ENCODE measurements around the gene SLC38A10. TPM values are rescaled to one million over a fixed set of nuclear protein-coding genes. Genes with fewer than 3 reads are reported as not detected.

SLC38A10 gene
- total and polyA plus RNA-seq, 2 of the 4 experiments (the other 2 are of a cell fraction): 12.7 to 46.7 TPM

DNA sequence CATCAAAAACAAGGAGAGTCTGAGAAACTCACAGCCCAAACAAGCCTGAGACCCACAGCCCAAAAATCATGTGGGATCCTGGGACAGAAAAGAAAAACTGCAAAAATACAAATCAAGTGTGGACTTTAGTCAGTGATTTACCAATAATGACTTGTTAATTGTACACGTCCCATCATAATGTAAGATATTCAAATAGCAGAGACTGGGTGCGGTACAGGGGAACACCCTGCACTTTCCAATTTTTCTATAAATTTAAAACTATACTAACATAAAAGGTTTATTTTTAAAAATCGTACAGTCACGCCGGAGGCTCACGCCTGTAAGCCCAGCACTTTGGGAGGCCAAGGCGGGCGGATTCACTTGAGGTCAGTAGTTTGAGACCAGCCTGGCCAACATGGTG is 81.1 kb downstream of the SLC38A10 start:
- no peaks in the 10 kb centered on the region; the same call in 1 of the 2 replicates for H4K20me1 ChIP-seq (ENCODE audit: insufficient read depth, low read length)
- intact Hi-C loops (cut with micrococcal nuclease) (no loop called here), in situ Hi-C loops (cut with MboI; ENCODE audit: low sequenced_read_pairs) (no loop called here), dilution Hi-C loops (cut with HindIII; ENCODE audit: low sequenced_read_pairs, unreplicated experiment) (no loop called here)
- TF ChIP-seq MAZ (IDR thresholded peaks at IDR 0.05; ENCODE audit: borderline replicate concordance, low read depth, low read length) (no peak), CEBPB (IDR thresholded peaks at IDR 0.05; ENCODE audit: low read depth, low read length) (no peak), FOS (IDR thresholded peaks at IDR 0.05; ENCODE audit: low read depth, low read length) (no peak), RAD21 (IDR thresholded peaks at IDR 0.05; ENCODE audit: low read length) (no peak), RCOR1 (IDR thresholded peaks at IDR 0.05; ENCODE audit: insufficient replicate concordance, low read length) (no peak), MXI1 (IDR thresholded peaks at IDR 0.05; ENCODE audit: borderline replicate concordance, low read depth, low read length) (no peak), CHD1 (IDR thresholded peaks at IDR 0.05; ENCODE audit: low read depth, low read length) (no peak), POLR2A (IDR thresholded peaks at IDR 0.05; ENCODE audit: low read depth, low read length) (no peak), RFX5 (IDR thresholded peaks at IDR 0.05; ENCODE audit: low read depth, low read length) (no peak)
- TF ChIP-seq, protein P1, sequence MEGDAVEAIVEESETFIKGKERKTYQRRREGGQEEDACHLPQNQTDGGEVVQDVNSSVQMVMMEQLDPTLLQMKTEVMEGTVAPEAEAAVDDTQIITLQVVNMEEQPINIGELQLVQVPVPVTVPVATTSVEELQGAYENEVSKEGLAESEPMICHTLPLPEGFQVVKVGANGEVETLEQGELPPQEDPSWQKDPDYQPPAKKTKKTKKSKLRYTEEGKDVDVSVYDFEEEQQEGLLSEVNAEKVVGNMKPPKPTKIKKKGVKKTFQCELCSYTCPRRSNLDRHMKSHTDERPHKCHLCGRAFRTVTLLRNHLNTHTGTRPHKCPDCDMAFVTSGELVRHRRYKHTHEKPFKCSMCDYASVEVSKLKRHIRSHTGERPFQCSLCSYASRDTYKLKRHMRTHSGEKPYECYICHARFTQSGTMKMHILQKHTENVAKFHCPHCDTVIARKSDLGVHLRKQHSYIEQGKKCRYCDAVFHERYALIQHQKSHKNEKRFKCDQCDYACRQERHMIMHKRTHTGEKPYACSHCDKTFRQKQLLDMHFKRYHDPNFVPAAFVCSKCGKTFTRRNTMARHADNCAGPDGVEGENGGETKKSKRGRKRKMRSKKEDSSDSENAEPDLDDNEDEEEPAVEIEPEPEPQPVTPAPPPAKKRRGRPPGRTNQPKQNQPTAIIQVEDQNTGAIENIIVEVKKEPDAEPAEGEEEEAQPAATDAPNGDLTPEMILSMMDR (conservative IDR thresholded peaks at IDR 0.05; ENCODE audit: low read depth, low read length): no peak
- H2BK15ac ChIP-seq (ENCODE audit: low read depth, low read length): no peak overlapping the region
- no peak overlapping the region for H4K5ac ChIP-seq (ENCODE audit: low read depth, low read length)
- no peak overlapping the region for H2BK20ac ChIP-seq (ENCODE audit: low read depth, low read length)
- peaks cover 0 to 6% of the 10 kb centered on the region in 2 experiments; a peak in 1 of 4 replicates for H3K79me1 ChIP-seq (ENCODE audit: low read depth in 1 of 2, low read length in 2 of 2)
- H2BK120ac ChIP-seq (ENCODE audit: low read depth, low read length): no peak overlapping the region
- no peak overlapping the region for H3K9ac ChIP-seq (ENCODE audit: low read depth, low read length)
- DNase-seq (no peak), ATAC-seq (ENCODE audit: low read depth) (no peak)
- no peak overlapping the region for H2AK9ac ChIP-seq (replicated peaks; ENCODE audit: low read depth, low read length, poor library complexity)
- H3K9me3 ChIP-seq (ENCODE audit: control insufficient read depth, insufficient read depth, low read length): no peaks in the 10 kb centered on the region
- no peak overlapping the region for H3K23ac ChIP-seq (ENCODE audit: low read depth, low read length)
- no peak overlapping the region for H4K8ac ChIP-seq (ENCODE audit: low read depth in 2 of 2, low read length in 2 of 2)
- CTCF ChIA-PET: no interaction called here
- H3K18ac ChIP-seq (ENCODE audit: low read depth, low read length): no peak overlapping the region
- H3K4me1 ChIP-seq (ENCODE audit: control insufficient read depth, insufficient read depth, low read length): no peaks in the 10 kb centered on the region
- no peak overlapping the region for H4K91ac ChIP-seq (ENCODE audit: insufficient read depth, low read depth, low read length)
- no peak overlapping the region for H2AK5ac ChIP-seq (ENCODE audit: low read depth, low read length)
- no peak overlapping the region for H3K4me3 ChIP-seq (ENCODE audit: insufficient read depth, low read depth, low read length)
- H3K56ac ChIP-seq (ENCODE audit: extremely low read depth, insufficient read depth, low read length): no peak overlapping the region
- H3K4ac ChIP-seq (ENCODE audit: low read depth, low read length): no peak overlapping the region
- no peaks in the 10 kb centered on the region for H3K9me1 ChIP-seq (ENCODE audit: insufficient read depth, low read length)
- no peak overlapping the region for H3K4me2 ChIP-seq (ENCODE audit: low read depth, low read length)
- no CpG with 5 or more reads among the region's 8 CpGs for WGBS, 2 experiments (ENCODE audit: extremely low coverage in 2 of 2, insufficient read length in 1 of 2)
- H3K14ac ChIP-seq (replicated peaks; ENCODE audit: low read depth, low read length): no peak overlapping the region
- POLR2A ChIA-PET (ENCODE audit: unreplicated experiment): no interaction called here
- no peaks in the 10 kb centered on the region for H3K36me3 ChIP-seq (ENCODE audit: control insufficient read depth, insufficient read depth, low read length)
- no TSS peak for BruUV-seq (replicated peaks)
- H3K27me3 ChIP-seq (ENCODE audit: control insufficient read depth, insufficient read depth, low read length): no peaks in the 10 kb centered on the region
- no peak overlapping the region for H3K27ac ChIP-seq (ENCODE audit: insufficient read depth, low read length)
- no peak overlapping the region for H2AFZ ChIP-seq (replicated peaks; ENCODE audit: low read length, poor library complexity)
- no peak overlapping the region for H2BK5ac ChIP-seq (ENCODE audit: low read depth, low read length, poor library complexity, severe bottlenecking)

All from IMR-90 (cell line).